Brain microvascular endothelial cell (primary cell): ENCODE results near the gene GARRE1.

Source experiments
- DNase-seq: peaks from one replicate; pipeline ENCODE4 v3.0.0-alpha.2; 2020
- H3K27ac ChIP-seq: fragments of 250-450 bp; sonication (Bioruptor Pico); 2 replicates; pipeline ENCODE4 v1.5.1; 2020; ENCODE audit warnings: mild to moderate bottlenecking, moderate library complexity
- H3K27me3 ChIP-seq: fragments of 250-450 bp; sonication (Bioruptor Pico); replicated peaks from 2 replicates; pipeline ENCODE4 v1.5.1; 2020; ENCODE audit warnings: mild to moderate bottlenecking
- H3K36me3 ChIP-seq: fragments of 250-450 bp; sonication (Bioruptor Pico); replicated peaks from 2 replicates; pipeline ENCODE4 v1.5.1; 2020; ENCODE audit warnings: mild to moderate bottlenecking
- H3K4me3 ChIP-seq: 2 replicates; pipeline ENCODE4 v1.5.1; 2011; ENCODE audit warnings: low read depth, mild to moderate bottlenecking, control low read depth, low read length, moderate library complexity
- CTCF ChIP-seq: IDR thresholded peaks from 2 replicates; pipeline ENCODE4 v1.5.1; 2011; ENCODE audit warnings: low read depth, mild to moderate bottlenecking, moderate library complexity, low read length, control low read depth, inconsistent platforms; ENCODE audit errors: missing control alignments
- in situ Hi-C: cut with HindIII; loops from 2 replicates; pipeline ENCODE4 v1.10.0; 2017; ENCODE audit warnings: low sequenced_read_pairs, low pct_ligation_motif_present

The GARRE1 gene

DNA sequence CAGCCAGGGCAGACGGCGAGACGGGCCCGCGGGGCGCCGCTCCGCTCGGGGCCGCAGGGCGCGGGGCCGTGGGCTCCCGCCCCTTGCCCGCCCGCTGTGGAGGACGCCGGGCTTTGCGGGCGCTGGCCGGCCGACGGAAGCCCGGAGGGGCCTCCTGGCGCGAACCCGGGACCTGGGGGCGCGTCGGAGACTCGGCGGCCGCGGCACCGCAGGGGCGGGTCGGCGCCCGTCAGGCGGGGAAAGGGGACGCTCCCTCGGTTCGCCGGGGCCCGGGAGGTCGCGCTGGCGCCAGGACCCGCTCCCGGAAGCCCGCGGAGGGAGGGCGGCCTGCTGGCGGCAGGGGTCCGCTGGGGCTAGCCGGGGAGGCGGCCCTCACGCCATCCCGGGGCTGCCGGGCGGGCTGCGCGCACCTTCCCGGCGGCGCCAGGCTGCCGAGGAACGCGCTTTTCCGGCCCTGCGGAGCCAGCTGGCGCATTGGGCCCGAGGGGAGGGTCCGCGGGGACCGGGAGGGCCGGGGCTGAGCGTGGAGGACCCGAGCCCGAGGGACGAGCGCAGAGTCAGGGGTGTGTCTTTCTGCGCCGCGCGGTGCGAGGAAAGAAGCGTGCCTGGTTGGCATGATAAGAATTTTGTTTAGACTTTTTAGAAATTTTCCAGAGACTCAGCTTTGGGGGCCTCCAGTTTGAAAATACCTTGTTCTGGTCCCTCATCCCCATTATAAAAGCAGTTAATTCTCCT, 511 bp downstream of the GARRE1 start:
- peak overlapping the region; percentile 63 for H3K27ac ChIP-seq
- H3K27me3 ChIP-seq: no peaks in the 10 kb centered on the region
- no peak for TF ChIP-seq CTCF
- in situ Hi-C loops: no loop called here
- H3K4me3 ChIP-seq: peak overlapping the region; percentile 74
- no peak for DNase-seq
- H3K36me3 ChIP-seq: no peaks in the 10 kb centered on the region

- no peak for TF ChIP-seq CTCF
- in situ Hi-C loops: no loop called here
- Histone ChIP-seq H3K27ac (peak overlapping the region; percentile 63), H3K36me3 (no peaks in the 10 kb centered on the region), H3K4me3 (peak overlapping the region; percentile 74), H3K27me3 (no peaks in the 10 kb centered on the region)
- DNase-seq: no peak
Observed at GRCh38 chr19:34255546-34255945, 1.2 kb downstream of the GARRE1 start.

- no peaks in the 10 kb centered on the region for H3K36me3 ChIP-seq
- no peak for TF ChIP-seq CTCF
- H3K27ac ChIP-seq: no peak overlapping the region
- no peaks in the 10 kb centered on the region for H3K27me3 ChIP-seq
- H3K4me3 ChIP-seq: no peak overlapping the region
- in situ Hi-C loops: no loop called here
- no peak for DNase-seq
Observed at GRCh38 chr19:34256835-34257558, 2.6 kb downstream of the GARRE1 start.

GRCh38 chr19:34257559-34257924, 3.2 kb downstream of the GARRE1 start:
- H3K36me3 ChIP-seq: no peaks in the 10 kb centered on the region
- no peak for TF ChIP-seq CTCF
- H3K27me3 ChIP-seq: no peaks in the 10 kb centered on the region
- H3K27ac ChIP-seq: no peak overlapping the region
- DNase-seq: no peak
- H3K4me3 ChIP-seq: no peak overlapping the region
- in situ Hi-C loops: no loop called here

GRCh38 chr19:34259367-34260095, 5.2 kb downstream of the GARRE1 start:
- TF ChIP-seq CTCF: no peak
- no peak overlapping the region for H3K4me3 ChIP-seq
- no peaks in the 10 kb centered on the region for H3K27me3 ChIP-seq
- no peaks in the 10 kb centered on the region for H3K36me3 ChIP-seq
- no peak for DNase-seq
- in situ Hi-C loops: no loop called here
- peak overlapping the region; percentile 61 for H3K27ac ChIP-seq
